Suprapubic skin (tissue), 4 donors: Measurements from ENCODE around the gene PGC. TPM values are rescaled to one million over a fixed set of nuclear protein-coding genes. Genes with fewer than 3 reads are reported as not detected.

Experiments
- DNase-seq, 2 donors: peaks; one replicate each; pipeline ENCODE4 v3.0.0-alpha.2; 2019; ENCODE audit warnings: low spot score in 2 of 2
- H3K27ac ChIP-seq: fragments of 200-600 bp; sonication (generic); one replicate; pipeline ENCODE4 v1.5.1; 2019
- H3K27me3 ChIP-seq: fragments of 200-600 bp; sonication (generic); one replicate; pipeline ENCODE4 v1.5.1; 2019
- H3K36me3 ChIP-seq: fragments of 200-600 bp; sonication (generic); one replicate; pipeline ENCODE4 v1.5.1; 2019
- H3K4me1 ChIP-seq: fragments of 200-600 bp; sonication (generic); one replicate; pipeline ENCODE4 v1.5.1; 2019
- H3K4me3 ChIP-seq: fragments of 200-600 bp; sonication (generic); one replicate; pipeline ENCODE4 v1.5.1; 2019; ENCODE audit warnings: mild to moderate bottlenecking
- H3K9me3 ChIP-seq: fragments of 200-600 bp; sonication (generic); one replicate; pipeline ENCODE4 v1.5.1; 2019
- EP300 ChIP-seq: sonication (generic); formaldehyde crosslinking; IDR thresholded peaks from one replicate; pipeline ENCODE4 v1.6.1; 2017; ENCODE audit warnings: antibody characterized with exemption
- POLR2A ChIP-seq, 2 donors: fragments of 450-650 bp; IDR thresholded peaks; one replicate each; pipeline ENCODE4 v1.6.1; 2017; ENCODE audit warnings: antibody characterized with exemption in 2 of 2, mild to moderate bottlenecking in 2 of 2, moderate library complexity in 2 of 2
- POLR2AphosphoS5 ChIP-seq, 3 donors: sonication (generic); formaldehyde crosslinking; IDR thresholded peaks; one replicate each; pipeline ENCODE4 v1.6.1; 2017; ENCODE audit warnings: antibody characterized with exemption in 3 of 3
- WGBS: methylation state at CpG from one replicate; pipeline ENCODE4 v1.1.5; 2018; 5-methylcytosine and 5-hydroxymethylcytosine counted together
- total RNA-seq, 4 donors: library from RNA; depleted of rRNA; stranded (reverse); fragments of >200 nt; gene quantifications; one replicate each; pipeline ENCODE4 v1.1.0, GENCODE V29; 2016
- TF ChIP-seq, protein P1 (sequence below), 2 donors: fragments of 200-600 bp in 1 of 2; fragments of 450-650 bp in 1 of 2; sonication (generic) in 1 of 2; IDR thresholded peaks; one replicate each; pipeline ENCODE4 v1.5.1; 2016 to 2019; ENCODE audit warnings: antibody characterized with exemption in 2 of 2, mild to moderate bottlenecking in 1 of 2, moderate library complexity in 1 of 2

The PGC gene
- total RNA-seq, 4 donors from 2014 or later = not detected

DNA sequence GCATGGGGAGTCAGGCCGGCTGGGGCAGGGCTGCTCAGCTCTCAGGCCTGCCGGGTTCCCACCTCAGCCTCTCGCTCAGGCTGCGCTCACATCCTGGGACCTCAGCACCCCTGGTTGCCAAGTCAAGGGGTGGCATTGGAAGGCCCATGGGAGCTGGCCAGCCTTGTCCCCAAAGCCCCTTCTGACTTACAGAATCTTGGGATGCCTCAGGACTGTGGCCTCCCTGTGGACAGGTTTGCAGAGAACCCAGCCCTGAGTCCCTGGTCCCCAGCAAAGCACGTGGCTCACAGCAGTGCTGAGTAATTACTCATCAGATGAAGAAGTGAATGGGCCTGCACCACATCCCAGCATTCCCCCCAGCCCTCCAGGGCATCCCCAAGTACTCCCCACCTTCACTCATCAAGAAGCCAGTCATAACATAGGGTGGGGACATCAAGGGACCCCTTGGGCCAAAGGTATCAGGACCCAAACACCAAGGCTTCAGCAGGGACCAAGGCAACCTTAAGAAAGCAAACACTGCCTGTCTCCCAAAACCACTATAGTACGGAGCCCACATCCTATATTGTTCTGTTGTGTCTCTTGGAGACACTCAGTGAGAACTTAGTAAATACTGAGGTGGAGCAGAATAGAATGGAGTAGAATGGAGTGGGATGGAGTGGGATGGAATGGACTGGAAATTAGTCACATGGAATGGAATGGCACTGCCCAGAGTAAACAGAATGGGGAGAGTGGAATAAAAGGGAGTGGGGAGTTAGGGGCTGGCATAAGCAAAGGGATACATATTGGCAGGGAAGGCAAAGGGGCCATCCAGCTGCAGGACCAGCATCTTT, 3.6 kb downstream of the PGC start:
- Histone ChIP-seq H3K9me3 (no peaks in the 10 kb centered on the region), H3K36me3 (no peaks in the 10 kb centered on the region), H3K27me3 (no peaks in the 10 kb centered on the region), H3K27ac (no peak overlapping the region), H3K4me3 (no peak overlapping the region), H3K4me1 (peaks cover 6% of the 10 kb centered on the region)
- DNase-seq = no peak
- TF ChIP-seq EP300 (no peak), POLR2AphosphoS5 (IDR thresholded peaks at IDR 0.05) (no peak), POLR2A (IDR thresholded peaks at IDR 0.05) (no peak)
- TF ChIP-seq, protein P1, sequence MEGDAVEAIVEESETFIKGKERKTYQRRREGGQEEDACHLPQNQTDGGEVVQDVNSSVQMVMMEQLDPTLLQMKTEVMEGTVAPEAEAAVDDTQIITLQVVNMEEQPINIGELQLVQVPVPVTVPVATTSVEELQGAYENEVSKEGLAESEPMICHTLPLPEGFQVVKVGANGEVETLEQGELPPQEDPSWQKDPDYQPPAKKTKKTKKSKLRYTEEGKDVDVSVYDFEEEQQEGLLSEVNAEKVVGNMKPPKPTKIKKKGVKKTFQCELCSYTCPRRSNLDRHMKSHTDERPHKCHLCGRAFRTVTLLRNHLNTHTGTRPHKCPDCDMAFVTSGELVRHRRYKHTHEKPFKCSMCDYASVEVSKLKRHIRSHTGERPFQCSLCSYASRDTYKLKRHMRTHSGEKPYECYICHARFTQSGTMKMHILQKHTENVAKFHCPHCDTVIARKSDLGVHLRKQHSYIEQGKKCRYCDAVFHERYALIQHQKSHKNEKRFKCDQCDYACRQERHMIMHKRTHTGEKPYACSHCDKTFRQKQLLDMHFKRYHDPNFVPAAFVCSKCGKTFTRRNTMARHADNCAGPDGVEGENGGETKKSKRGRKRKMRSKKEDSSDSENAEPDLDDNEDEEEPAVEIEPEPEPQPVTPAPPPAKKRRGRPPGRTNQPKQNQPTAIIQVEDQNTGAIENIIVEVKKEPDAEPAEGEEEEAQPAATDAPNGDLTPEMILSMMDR (IDR thresholded peaks at IDR 0.05) = no peak
- 94% methylated on average over 5 of the region's 6 CpGs for WGBS

DNA sequence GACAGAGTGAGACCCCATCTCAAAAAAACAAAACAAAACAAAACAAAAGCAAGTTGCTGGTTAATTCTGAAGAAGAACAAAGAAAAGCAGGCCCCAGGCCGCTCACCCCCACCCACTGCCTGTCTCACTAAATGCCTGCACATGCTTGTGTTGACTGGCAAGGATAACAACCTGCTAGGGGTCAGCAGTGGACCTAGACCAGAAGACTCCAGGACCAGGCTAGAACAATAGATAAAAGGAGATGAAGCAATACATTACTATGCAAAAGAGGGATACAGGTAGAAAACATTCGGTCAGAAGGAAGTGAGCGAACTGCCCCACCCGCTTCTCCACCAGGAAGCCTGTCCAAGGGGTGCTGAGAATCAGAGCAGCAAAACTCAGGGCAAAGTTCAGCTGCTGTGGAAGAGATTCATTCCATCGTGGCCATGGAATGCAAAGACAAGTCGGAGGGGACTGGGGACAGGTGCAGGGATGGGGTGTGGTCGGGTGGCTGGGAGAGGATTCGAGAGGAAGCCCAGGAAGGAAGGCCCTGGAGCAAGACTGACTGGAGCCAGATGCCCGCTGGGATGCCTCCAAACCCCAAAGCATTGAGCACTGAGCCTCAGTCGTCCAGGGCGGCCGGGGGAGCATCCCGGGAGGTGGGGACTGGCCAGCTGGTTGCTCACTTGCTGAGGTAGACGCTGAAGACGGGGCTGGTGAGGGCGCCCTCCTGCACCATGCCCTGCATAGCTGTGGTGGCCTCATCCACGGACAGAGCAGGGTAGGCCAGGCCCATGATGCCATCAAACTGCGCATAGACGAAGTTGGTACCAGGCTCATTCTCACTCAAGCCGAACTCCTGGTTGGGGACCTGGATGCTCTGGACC, 5.3 kb downstream of the PGC start:
- no peak for DNase-seq
- no peak overlapping the region for H3K27ac ChIP-seq
- WGBS = 79% methylated on average over 15 of the region's 20 CpGs

DNA sequence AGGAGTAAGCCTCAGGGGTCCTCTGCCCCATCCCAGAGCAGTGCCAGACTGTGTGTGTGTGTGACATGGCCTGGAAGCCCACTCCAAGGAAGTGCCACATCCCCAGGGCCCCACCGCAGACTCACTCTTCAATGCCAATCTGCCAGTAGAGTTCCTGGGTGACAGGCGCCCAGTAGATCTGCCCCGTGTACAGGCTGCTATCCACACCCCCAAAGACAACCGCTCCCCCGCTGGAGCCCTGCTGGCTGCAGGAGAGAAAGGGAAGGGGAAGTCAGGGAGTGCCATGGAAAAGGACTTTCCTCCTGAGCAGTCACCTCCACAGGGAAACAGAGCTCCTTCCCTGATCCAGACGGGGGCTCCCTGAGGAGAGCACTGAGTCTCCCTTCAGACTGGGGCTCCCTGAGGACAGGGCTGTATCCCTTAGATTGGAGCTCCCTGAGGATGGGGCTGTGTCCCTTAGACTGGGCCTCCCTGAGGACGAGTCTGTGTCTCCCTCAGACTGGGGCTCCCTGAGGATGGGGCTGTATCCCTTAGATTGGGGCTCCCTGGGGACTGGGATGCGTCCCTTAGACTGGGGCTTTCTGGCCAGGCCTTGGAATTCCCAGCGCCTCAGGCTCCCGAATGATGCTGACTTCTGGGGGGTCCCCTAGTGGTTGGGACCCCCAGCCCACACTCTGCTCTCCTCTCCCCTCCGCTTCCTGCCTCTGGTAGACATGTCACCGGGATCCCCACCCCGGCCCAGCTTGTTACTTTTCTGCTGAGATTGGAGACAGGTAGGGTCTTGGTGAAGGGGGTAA, 6.6 kb downstream of the PGC start:
- TF ChIP-seq, protein P1 (IDR thresholded peaks at IDR 0.05) = no peak
- TF ChIP-seq POLR2A (IDR thresholded peaks at IDR 0.05) (no peak), POLR2AphosphoS5 (IDR thresholded peaks at IDR 0.05) (no peak), EP300 (no peak)
- no peaks in the 10 kb centered on the region for H3K36me3 ChIP-seq
- no peak overlapping the region for H3K27ac ChIP-seq
- no peaks in the 10 kb centered on the region for H3K9me3 ChIP-seq
- H3K4me3 ChIP-seq = no peak overlapping the region
- peaks cover 5% of the 10 kb centered on the region for H3K4me1 ChIP-seq
- 82% methylated on average over 8 of the region's 13 CpGs for WGBS
- DNase-seq = no peak
- no peaks in the 10 kb centered on the region for H3K27me3 ChIP-seq

More for the DNA sequence above, 5.3 kb downstream of the PGC start:
- H3K4me3 ChIP-seq = no peak overlapping the region
- no peaks in the 10 kb centered on the region for H3K36me3 ChIP-seq
- H3K4me1 ChIP-seq = no peaks in the 10 kb centered on the region
- H3K27me3 ChIP-seq = no peaks in the 10 kb centered on the region
- H3K9me3 ChIP-seq = no peaks in the 10 kb centered on the region
- TF ChIP-seq, protein P1 (IDR thresholded peaks at IDR 0.05) = no peak
- TF ChIP-seq POLR2A (IDR thresholded peaks at IDR 0.05) = no peak
- no peak for TF ChIP-seq EP300
- no peak for TF ChIP-seq POLR2AphosphoS5 (IDR thresholded peaks at IDR 0.05)

DNA sequence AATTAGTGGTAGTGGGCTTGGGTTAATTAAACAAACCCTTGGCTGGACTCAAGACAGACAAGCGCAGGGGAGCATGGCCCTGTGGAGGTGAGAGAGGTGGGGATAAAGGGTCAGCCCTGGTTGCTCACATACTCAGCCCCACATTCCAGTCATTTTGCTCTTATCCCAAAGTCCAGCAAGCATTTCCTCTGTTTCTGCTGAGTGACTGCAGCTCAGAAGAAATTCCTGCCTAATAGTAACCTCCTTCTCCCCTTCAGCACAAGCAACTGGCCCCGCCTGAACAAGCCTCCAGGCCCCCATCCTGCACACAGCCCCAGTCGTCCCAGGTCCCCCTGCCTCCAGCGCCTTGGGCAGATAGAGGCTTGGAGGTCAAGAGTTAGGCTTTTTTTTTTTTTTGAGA, 8.2 kb downstream of the PGC start:
- TF ChIP-seq, protein P1 (IDR thresholded peaks at IDR 0.05) = no peak
- no peak for TF ChIP-seq POLR2A (IDR thresholded peaks at IDR 0.05)
- TF ChIP-seq EP300 = no peak
- TF ChIP-seq POLR2AphosphoS5 (IDR thresholded peaks at IDR 0.05) = no peak
- Histone ChIP-seq H3K4me3 (no peak overlapping the region), H3K9me3 (no peaks in the 10 kb centered on the region), H3K27me3 (no peaks in the 10 kb centered on the region), H3K27ac (no peak overlapping the region), H3K4me1 (peaks cover 8% of the 10 kb centered on the region), H3K36me3 (no peaks in the 10 kb centered on the region)
- no peak for DNase-seq
- 83% methylated on average over 4 of the region's 4 CpGs for WGBS
